Left ventricle myocardium superior (tissue), 1 donor: Measurements from ENCODE around the gene TP53I3. TPM values are rescaled to one million over a fixed set of nuclear protein-coding genes. Genes with fewer than 3 reads are reported as not detected.

ENCODE experiments used
- total RNA-seq: library from RNA; stranded (reverse); fragmentation: NEBNext Ultra II Directional; extraction: Animal tissue kit (Norgen Biotek cat#: 25700); gene quantifications from one replicate; pipeline ENCODE4 v1.2.1, GENCODE V29; 2021
- donor health status: DM: no; HTN: yes; CAD: no; lungs with severe emphysema.

TP53I3 gene
- total RNA-seq, 1 donor from 2014 or later = 13.3 TPM

Other genes starting within 250 kb of the TP53I3 start
- gene ATAD2B, start 157.7 kb downstream of the TP53I3 start, total RNA-seq = 6.9 TPM
- 20.5 TPM for gene UBXN2A, start 144.4 kb downstream of the TP53I3 start, total RNA-seq
- gene MFSD2B, start 74.7 kb downstream of the TP53I3 start, total RNA-seq = not detected
- 8.0 TPM for gene WDCP, start 37.4 kb downstream of the TP53I3 start, total RNA-seq
- gene FKBP1B, start 35.1 kb downstream of the TP53I3 start, total RNA-seq = 3.2 TPM
- gene SF3B6, start 8.5 kb downstream of the TP53I3 start, total RNA-seq = 58.2 TPM
- gene PFN4, start 38.5 kb upstream of the TP53I3 start, total RNA-seq = 0.62 TPM
- gene FAM228B, start 38.6 kb upstream of the TP53I3 start, total RNA-seq = 27.3 TPM
- gene FAM228A, start 90.2 kb upstream of the TP53I3 start, total RNA-seq = 0.15 TPM